ENCODE data around the gene RXRA.
"Not testable (repeated sequence)": the region's sequence is repeated elsewhere in the genome, so short reads cannot be mapped to it uniquely, and the experiment has no call there.

Gene RXRA

GRCh38 chr9:134307674-134308638, 18.3 kb upstream of the RXRA start:
- DNase-seq (ENCODE audit: low read depth, low spot score): no peak

DNA sequence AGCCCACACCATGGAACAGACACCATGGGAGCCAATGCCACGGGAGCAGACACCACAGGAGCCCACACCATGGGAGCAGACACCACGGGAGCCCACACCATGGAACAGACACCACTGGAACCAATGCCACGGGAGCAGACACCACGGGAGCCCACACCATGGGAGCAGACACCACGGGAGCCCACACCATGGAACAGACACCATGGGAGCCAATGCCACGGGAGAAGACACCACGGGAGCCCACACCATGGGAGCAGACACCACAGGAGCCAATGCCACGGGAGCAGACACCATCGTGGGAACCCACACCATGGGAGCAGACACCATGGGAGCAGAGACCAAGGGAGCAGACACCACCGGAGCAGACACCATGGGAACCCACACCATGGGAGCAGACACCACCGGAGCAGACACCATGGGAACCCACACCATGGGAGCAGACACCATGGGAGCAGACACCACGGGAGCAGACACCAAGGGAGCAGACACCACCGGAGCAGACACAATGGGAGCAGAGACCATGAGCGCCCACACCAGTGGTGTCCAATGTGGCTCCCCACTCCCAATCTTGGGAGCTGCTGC, 17.5 kb upstream of the RXRA start:
- not testable (repeated sequence) for DNase-seq (ENCODE audit: low read depth, low spot score)

DNA sequence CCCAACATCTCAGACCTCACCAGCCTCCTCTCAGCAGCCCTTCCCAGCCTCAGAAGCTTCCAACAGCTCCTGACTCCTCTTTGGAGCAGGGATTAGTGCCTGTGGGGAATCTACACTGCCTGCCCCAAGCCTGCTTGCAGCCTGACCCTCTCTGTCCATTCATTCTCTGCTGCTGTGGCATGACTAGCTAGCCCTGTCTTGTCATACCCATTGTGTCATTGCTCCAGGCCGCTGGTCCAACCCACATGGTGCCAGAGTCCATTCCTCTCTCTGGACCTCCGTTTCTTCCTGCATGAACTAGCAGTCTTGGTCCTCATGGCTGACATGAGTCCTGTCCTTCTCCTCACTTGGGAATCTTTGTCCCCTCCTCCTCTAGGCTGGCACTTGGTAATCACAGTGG, 12.8 kb upstream of the RXRA start:
- DNase-seq (ENCODE audit: low read depth, low spot score): no peak

GRCh38 chr9:134314039-134314949, 12.0 kb upstream of the RXRA start:
- no peak for DNase-seq (ENCODE audit: low read depth, low spot score)

DNA sequence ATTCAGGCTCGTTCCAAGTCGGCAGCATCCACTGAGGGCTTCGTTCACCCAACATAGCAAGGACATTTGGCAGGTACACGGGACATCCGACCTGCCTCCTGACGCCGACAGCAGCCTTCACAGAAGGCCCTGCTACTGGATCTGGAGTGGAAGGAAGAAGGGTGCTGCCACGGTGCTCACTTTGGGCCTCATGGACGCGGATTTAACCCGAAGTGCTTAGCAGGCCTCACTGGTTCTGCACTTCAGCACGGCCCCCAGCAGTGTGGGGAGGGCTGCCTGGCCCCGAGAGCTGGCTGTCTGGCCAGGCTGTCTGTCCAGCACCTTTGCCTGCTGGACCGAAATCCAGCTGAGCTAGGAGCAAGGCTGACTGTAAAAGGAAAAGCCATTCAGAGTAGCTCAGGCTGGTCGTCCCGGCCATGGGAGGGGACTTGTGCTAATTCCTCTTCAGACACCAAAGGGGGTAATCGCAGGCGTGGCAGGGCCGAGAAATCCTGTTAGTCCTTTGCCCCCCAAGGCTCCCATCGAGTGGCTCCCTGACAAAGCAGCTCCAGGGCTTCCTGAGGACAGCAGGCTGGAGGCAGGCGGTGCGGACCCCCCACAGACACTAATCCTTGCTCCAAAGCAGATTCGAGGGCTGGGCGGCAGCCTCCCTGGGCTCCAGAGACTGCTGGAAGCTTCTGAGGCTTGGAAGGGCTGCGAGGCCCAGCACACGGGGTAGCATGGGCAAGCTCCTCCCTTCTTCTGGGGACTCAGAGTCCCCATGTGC, 11.1 kb upstream of the RXRA start:
- no peak for DNase-seq (ENCODE audit: low read depth, low spot score)

DNA sequence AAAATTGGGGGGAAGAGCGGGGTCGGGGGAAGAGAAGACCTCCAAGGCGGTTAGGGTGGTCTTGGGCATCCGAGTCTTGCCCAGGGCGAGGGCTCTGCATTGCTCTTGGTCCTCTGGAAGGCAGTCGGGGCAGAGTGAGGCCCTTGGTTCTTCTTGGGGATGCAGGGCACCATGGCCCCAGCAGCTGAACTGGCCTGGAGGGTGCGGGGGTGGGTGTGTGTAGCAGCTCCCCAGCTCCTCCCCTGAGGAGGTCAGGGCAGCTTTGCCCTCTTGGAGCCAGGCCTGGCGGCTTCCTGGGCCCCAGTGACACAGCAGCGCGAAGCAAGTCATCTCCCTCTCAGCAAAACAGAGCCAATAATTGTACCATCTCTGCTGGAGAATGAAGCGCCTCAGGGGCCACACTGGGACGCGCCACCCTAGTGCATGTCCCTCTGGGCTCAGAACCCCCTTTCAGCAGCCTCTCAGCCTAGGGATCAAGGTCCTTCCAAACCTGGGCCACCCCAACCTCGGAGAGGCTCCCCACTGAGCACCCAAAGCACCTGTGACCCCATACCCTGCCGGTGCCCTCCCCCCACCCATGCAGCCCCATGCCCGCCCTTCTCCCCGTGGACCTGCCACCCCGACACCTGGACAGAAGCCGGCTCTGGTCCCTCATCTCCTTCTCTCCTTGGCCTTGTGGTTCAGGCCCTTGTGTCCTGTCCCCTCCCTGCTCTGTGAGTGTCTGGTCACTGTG, 10.4 kb upstream of the RXRA start:
- DNase-seq (ENCODE audit: low read depth, low spot score): no peak

- DNase-seq (ENCODE audit: low read depth, low spot score): no peak
Observed at GRCh38 chr9:134316449-134317160, 9.7 kb upstream of the RXRA start.

- no peak for DNase-seq (ENCODE audit: low read depth, low spot score)
Observed at GRCh38 chr9:134317400-134317789, 8.9 kb upstream of the RXRA start.

- no peak for DNase-seq (ENCODE audit: low read depth, low spot score)
Observed at GRCh38 chr9:134317790-134318414, 8.4 kb upstream of the RXRA start.

- DNase-seq (ENCODE audit: low read depth, low spot score): no peak
Observed at GRCh38 chr9:134318481-134318891, 7.8 kb upstream of the RXRA start.

- no peak for DNase-seq (ENCODE audit: low read depth, low spot score)
Observed at GRCh38 chr9:134318941-134319305, 7.3 kb upstream of the RXRA start.

- no peak for DNase-seq (ENCODE audit: low read depth, low spot score)
Observed at GRCh38 chr9:134319306-134320125, 6.7 kb upstream of the RXRA start.

- no peak for DNase-seq (ENCODE audit: low read depth, low spot score)
Observed at GRCh38 chr9:134320126-134320867, 6.0 kb upstream of the RXRA start.

DNA sequence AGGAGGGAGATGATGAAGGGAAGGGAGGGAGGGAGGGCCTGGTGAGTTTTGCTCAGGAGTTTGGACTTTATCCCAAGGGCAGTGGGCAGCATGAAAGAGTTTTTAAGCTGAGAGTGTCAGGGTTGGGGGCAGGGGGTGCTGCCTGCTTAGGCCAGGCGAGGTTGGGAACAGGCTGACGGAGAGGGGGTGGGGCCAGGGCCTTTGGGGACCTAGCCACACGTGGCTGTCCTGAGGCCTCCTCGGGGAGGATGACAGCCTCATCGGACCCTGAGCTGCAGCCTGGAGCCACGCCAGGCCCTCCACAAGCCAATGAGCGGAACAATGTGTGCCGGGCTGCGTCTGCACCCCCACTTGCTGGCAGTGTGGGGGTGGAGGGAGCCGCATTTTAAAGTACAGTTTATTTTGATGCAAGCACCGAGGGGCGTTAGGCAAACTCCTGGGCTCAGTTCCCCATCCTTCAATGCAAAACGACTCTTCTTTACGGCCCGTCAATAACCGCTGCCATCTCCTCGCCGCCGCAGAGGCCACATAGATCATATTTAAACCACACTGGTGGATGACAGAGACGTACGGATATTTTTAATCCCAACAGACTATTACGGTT, 5.3 kb upstream of the RXRA start:
- DNase-seq (ENCODE audit: low read depth, low spot score): no peak

- DNase-seq (ENCODE audit: low read depth, low spot score): no peak
Observed at GRCh38 chr9:134321531-134321930, 4.7 kb upstream of the RXRA start.

- no peak for DNase-seq (ENCODE audit: low read depth, low spot score)
Observed at GRCh38 chr9:134321946-134322741, 4.1 kb upstream of the RXRA start.

DNA sequence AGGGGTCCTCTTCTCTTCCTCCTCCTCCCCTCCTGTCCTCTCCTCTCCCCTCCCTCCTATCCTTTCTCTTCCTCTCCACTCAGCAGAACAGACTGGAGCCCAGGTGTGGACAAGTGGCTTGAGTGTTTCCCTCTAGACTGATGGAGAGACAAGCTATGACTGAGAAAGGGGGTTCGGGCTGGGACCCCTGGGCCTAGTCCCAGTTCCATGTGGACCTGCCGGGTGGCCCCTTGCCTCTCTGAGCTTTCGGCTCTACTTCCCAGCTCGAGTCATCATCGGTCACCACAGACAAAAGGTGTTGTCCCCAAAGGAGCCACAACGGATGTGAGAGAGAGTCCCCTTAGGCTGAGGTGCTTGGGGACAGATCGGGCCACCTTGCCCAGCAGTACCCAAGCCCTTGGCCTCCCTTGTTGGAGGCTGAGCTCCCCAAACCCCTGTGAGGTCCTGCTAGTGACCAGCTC, 3.4 kb upstream of the RXRA start:
- DNase-seq (ENCODE audit: low read depth, low spot score): no peak

All from activated naive CD8-positive, alpha-beta T cell treated with anti-CD3 and anti-CD28 coated beads, Interleukin-2, amount 50 U/mL, for 16 hours (primary cell).